ENCODE measurements around the gene RBM46. TPM values are rescaled to one million over a fixed set of nuclear protein-coding genes. Genes with fewer than 3 reads are reported as not detected.

The RBM46 gene
- total RNA-seq, 1 donor from 2014 or later, result not detected

DNA sequence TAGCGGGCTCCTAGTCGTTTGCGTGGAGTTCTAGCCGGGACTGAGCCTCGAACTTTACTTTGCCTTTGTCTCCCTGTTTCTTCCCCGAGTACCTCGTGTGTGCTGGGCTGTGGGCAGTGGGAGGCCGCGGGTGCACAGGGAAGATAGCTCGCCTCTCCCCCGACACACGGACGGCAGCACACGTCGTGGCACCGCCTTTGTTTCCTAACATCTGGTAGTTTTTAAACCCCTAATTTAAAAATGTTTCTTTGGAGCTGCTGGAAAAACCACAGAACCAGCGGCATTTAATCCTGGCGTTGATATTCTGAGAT is 866 bp downstream of the RBM46 start:
- no peak for DNase-seq

DNA sequence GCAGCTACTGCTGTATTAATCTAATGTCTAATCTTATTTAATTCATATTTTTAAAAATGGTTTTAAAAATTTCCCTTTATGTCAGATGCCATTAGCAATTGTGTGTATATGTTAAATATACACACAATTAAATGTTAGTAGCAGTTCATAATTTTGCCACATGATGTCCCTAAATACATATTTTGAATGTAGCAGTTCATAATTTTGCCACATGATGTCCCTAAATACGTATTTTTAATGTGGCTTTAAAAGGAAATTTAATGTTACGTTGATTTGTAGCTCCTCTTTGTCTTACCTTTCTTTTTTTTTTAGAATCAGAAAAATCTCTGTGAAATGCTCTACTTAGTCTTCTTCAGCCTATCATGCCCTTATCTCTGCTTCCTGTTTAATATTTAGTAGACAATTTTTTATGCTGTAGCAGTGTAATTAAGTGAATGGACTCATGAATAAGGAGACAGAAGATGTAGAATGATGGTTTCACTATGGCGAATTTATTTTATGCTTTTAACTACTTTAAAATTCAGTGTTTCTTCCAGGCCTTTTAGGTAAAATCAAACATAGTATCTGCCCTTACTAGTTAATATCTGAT is 26.1 kb downstream of the RBM46 start:
- Histone ChIP-seq H3K27me3 (ENCODE audit: low read depth) (no peaks in the 10 kb centered on the region), H3K4me3 (peak overlapping the region; percentile 7), H3K36me3 (no peaks in the 10 kb centered on the region), H3K4me1 (no peaks in the 10 kb centered on the region), H3K27ac (replicated peaks) (no peak overlapping the region), H3K9me3 (replicated peaks) (no peaks in the 10 kb centered on the region)
- TF ChIP-seq, protein P1, sequence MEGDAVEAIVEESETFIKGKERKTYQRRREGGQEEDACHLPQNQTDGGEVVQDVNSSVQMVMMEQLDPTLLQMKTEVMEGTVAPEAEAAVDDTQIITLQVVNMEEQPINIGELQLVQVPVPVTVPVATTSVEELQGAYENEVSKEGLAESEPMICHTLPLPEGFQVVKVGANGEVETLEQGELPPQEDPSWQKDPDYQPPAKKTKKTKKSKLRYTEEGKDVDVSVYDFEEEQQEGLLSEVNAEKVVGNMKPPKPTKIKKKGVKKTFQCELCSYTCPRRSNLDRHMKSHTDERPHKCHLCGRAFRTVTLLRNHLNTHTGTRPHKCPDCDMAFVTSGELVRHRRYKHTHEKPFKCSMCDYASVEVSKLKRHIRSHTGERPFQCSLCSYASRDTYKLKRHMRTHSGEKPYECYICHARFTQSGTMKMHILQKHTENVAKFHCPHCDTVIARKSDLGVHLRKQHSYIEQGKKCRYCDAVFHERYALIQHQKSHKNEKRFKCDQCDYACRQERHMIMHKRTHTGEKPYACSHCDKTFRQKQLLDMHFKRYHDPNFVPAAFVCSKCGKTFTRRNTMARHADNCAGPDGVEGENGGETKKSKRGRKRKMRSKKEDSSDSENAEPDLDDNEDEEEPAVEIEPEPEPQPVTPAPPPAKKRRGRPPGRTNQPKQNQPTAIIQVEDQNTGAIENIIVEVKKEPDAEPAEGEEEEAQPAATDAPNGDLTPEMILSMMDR (IDR thresholded peaks at IDR 0.05; ENCODE audit: borderline replicate concordance), result peak; percentile 74
- intact Hi-C loops (cut with micrococcal nuclease), result loop anchor here (5.0 to 10.0 kb wide), 2 partner anchors 548 to 565 kb away; no protein-coding TSS in a partner anchor
- no peak for DNase-seq

More for the DNA sequence above, 866 bp downstream of the RBM46 start:
- H3K9me3 ChIP-seq (replicated peaks), result no peaks in the 10 kb centered on the region
- H3K4me1 ChIP-seq, result no peaks in the 10 kb centered on the region
- no peaks in the 10 kb centered on the region for H3K36me3 ChIP-seq
- H3K27ac ChIP-seq (replicated peaks), result no peak overlapping the region
- H3K27me3 ChIP-seq (ENCODE audit: low read depth), result peaks cover 34% of the 10 kb centered on the region
- no peak overlapping the region for H3K4me3 ChIP-seq
- TF ChIP-seq, protein P1 (IDR thresholded peaks at IDR 0.05; ENCODE audit: borderline replicate concordance), result no peak
- intact Hi-C loops (cut with micrococcal nuclease), result no loop called here

GRCh38 chr4:154818230-154818629 is 37.2 kb downstream of the RBM46 start:
- no peaks in the 10 kb centered on the region for H3K27me3 ChIP-seq (ENCODE audit: low read depth)
- intact Hi-C loops (cut with micrococcal nuclease), result no loop called here
- H3K36me3 ChIP-seq, result no peaks in the 10 kb centered on the region
- DNase-seq, result no peak
- H3K4me3 ChIP-seq, result no peak overlapping the region
- H3K4me1 ChIP-seq, result no peaks in the 10 kb centered on the region
- TF ChIP-seq, protein P1 (IDR thresholded peaks at IDR 0.05; ENCODE audit: borderline replicate concordance), result no peak
- no peaks in the 10 kb centered on the region for H3K9me3 ChIP-seq (replicated peaks)
- H3K27ac ChIP-seq (replicated peaks), result no peak overlapping the region

- Histone ChIP-seq H3K27me3 (ENCODE audit: low read depth) (no peaks in the 10 kb centered on the region), H3K9me3 (replicated peaks) (no peaks in the 10 kb centered on the region), H3K4me1 (no peaks in the 10 kb centered on the region), H3K36me3 (no peaks in the 10 kb centered on the region), H3K4me3 (no peak overlapping the region), H3K27ac (replicated peaks) (no peak overlapping the region)
- TF ChIP-seq, protein P1 (IDR thresholded peaks at IDR 0.05; ENCODE audit: borderline replicate concordance), result no peak
- DNase-seq, result no peak
- intact Hi-C loops (cut with micrococcal nuclease), result no loop called here
Measured at GRCh38 chr4:154822775-154823174, 41.7 kb downstream of the RBM46 start.

DNA sequence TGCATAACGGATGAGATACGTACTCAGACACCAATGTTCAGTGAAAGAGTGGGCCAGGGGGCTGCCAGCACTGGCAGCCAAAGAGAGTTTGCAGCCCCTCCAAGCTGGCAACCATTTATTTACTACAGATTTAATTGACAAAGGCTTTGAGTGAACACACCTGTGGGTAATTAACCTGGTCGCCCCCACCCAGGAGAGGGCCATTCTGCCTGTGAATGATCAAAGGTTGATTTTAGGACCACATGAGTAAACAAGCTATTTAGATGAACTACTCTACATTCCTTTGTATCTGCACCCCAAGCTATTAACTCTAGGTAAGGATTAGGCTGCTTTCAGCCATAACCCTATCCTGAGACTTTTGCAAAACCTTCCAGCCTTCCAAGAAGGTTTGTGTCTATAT is 55.0 kb downstream of the RBM46 start:
- H3K4me1 ChIP-seq, result peaks cover 19% of the 10 kb centered on the region
- DNase-seq, result no peak
- H3K36me3 ChIP-seq, result no peaks in the 10 kb centered on the region
- intact Hi-C loops (cut with micrococcal nuclease), result no loop called here
- H3K4me3 ChIP-seq, result no peak overlapping the region
- H3K9me3 ChIP-seq (replicated peaks), result peaks cover 28% of the 10 kb centered on the region
- H3K27ac ChIP-seq (replicated peaks), result no peak overlapping the region
- TF ChIP-seq, protein P1 (IDR thresholded peaks at IDR 0.05; ENCODE audit: borderline replicate concordance), result no peak
- no peaks in the 10 kb centered on the region for H3K27me3 ChIP-seq (ENCODE audit: low read depth)
